GM10248 (cell line): ENCODE data around the gene LRRIQ1.

Experiments used
- CTCF ChIA-PET: fragments of 300-600 bp; sonication (Branson Sonifier 250); formaldehyde crosslinking; extraction: SDS; loops from one replicate; lab custom pipeline; 2021; ENCODE audit warnings: antibody characterized with exemption; lab: Yijun Ruan, JAX
- POLR2A ChIA-PET: fragments of 350-650 bp; sonication (Branson Sonifier 250); formaldehyde crosslinking; extraction: SDS; loops from one replicate; lab custom pipeline; 2020; ENCODE audit warnings: antibody characterized with exemption; lab: Yijun Ruan, JAX
- DNase-seq: peaks from one replicate; pipeline ENCODE4 v3.0.0; 2012; ENCODE audit errors: extremely low spot score
- CTCF ChIP-seq: IDR thresholded peaks from 2 replicates; pipeline ENCODE4 v1.5.1; 2012; ENCODE audit warnings: mild to moderate bottlenecking, low read depth; ENCODE audit errors: extremely low read depth, missing control alignments, control extremely low read depth

LRRIQ1 gene

GRCh38 chr12:85095501-85095900 is 59.4 kb downstream of the LRRIQ1 start:
- ChIA-PET CTCF (no interaction called here), POLR2A (no interaction called here)
- no peak for TF ChIP-seq CTCF
- DNase-seq: no peak

GRCh38 chr12:85130646-85131045 is 94.5 kb downstream of the LRRIQ1 start:
- CTCF ChIA-PET: no interaction called here
- POLR2A ChIA-PET: no interaction called here
- DNase-seq: no peak
- no peak for TF ChIP-seq CTCF

- POLR2A ChIA-PET: no interaction called here
- CTCF ChIA-PET: no interaction called here
- no peak for DNase-seq
- TF ChIP-seq CTCF: no peak
Observed at GRCh38 chr12:85138833-85139232, 102.7 kb downstream of the LRRIQ1 start.

GRCh38 chr12:85147331-85147730 is 111.2 kb downstream of the LRRIQ1 start:
- no peak for TF ChIP-seq CTCF
- ChIA-PET POLR2A (no interaction called here), CTCF (interaction anchor here (1.0 kb wide), 1 partner anchor 24 kb away, joined by 4 read pairs; no protein-coding TSS in a partner anchor)

GRCh38 chr12:85152311-85152729 is 116.2 kb downstream of the LRRIQ1 start:
- POLR2A ChIA-PET: no interaction called here
- DNase-seq: no peak
- TF ChIP-seq CTCF: no peak
- CTCF ChIA-PET: no interaction called here

More at GRCh38 chr12:85147331-85147730, 111.2 kb downstream of the LRRIQ1 start:
- no peak for DNase-seq

- CTCF ChIA-PET: interaction anchor here (0.7 kb wide), 1 partner anchor 289 kb away, joined by 3 read pairs; no protein-coding TSS in a partner anchor
- POLR2A ChIA-PET: no interaction called here
- no peak for DNase-seq
- peak; percentile 14 for TF ChIP-seq CTCF
Observed at GRCh38 chr12:85155791-85156190, 119.6 kb downstream of the LRRIQ1 start.
